Stimulated activated CD4-positive, alpha-beta T cell treated with anti-CD3 and anti-CD28 coated beads, Interleukin-15, amount 100 ng/mL, for 24 hours (primary cell): Measurements from ENCODE around the gene EN2.

ENCODE experiments used
- DNase-seq: peaks from one replicate; pipeline ENCODE4 v3.0.0-alpha.2; 2020

Gene EN2

DNA sequence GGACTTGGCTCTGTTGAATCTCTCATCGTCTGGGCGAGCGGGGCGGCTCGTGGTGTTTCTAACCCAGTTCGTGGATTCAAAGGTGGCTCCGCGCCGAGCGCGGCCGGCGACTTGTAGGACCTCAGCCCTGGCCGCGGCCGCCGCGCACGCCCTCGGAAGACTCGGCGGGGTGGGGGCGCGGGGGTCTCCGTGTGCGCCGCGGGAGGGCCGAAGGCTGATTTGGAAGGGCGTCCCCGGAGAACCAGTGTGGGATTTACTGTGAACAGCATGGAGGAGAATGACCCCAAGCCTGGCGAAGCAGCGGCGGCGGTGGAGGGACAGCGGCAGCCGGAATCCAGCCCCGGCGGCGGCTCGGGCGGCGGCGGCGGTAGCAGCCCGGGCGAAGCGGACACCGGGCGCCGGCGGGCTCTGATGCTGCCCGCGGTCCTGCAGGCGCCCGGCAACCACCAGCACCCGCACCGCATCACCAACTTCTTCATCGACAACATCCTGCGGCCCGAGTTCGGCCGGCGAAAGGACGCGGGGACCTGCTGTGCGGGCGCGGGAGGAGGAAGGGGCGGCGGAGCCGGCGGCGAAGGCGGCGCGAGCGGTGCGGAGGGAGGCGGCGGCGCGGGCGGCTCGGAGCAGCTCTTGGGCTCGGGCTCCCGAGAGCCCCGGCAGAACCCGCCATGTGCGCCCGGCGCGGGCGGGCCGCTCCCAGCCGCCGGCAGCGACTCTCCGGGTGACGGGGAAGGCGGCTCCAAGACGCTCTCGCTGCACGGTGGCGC lies at the start of gene EN2:
Gene EN2 (plus strand): TSS at position 19 of the 767 bp plus-strand sequence. CDS start 249 bp downstream, at position 268.
- peak; percentile 38 for DNase-seq

DNA sequence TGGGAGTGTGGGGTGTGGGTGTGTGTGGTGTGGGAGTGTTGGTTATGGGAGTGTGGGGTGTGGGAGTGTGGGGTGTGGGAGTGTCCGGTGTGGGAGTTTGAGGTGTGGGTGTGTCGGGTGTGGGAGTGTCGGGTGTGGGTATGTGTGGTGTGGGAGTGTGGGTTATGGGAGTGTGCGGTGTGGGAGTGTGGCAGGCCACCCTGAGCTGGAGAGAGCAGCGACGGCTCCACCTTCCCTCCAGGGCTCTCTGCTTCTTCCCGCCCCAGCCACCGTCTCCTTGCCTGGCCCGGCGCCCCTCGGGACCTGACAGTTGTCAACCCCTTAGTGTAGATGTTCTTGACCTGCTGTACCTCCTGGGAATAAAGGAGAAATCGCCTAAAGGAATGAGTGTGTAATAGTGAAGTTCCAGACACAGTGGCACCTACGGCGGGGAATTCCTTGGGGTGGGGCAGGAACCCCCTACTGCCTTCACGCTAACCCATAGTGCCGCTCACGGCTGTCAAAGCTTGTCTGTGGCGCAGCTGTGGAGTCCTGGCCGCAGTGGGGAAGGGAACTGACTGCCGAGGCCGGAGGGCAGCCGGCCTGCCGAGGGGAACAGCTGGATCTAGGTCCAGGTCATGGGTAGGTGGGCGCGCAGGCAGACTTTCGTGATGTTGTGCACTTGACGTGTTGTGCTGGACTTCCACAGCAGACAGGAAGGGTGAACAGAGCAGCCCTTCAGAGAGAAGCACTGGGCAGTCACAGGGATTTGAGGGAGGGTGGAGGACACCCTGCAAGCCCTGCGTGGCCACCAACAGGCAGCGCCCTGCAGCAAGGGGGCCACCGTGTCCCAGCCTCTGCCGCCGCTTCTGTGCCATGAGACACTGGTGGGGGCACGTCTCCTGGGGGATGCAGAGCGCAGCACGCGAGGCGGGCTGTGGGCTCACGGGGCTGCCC lies 49.0 kb upstream of the EN2 start:
- no peak for DNase-seq

DNA sequence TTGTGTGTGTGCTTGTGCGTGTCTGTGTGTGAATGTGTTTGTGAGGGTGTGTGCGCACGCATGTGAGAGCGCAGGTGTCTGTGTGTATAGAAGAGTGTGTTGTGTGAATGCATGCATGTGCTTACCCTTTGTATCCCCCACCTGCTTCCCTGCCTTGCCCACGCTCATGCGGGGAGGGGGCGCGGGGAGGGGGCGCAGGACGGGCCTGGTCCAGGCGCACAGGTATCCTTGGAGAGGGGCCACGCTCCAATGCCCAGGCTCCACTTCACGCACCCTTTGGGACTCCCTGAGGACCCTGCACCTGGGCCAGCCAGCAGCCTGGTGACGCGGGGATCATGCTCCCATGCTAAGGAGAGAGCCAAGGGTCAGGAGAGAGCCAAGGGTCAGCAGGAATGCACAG lies 47.9 kb upstream of the EN2 start:
- no peak for DNase-seq

DNA sequence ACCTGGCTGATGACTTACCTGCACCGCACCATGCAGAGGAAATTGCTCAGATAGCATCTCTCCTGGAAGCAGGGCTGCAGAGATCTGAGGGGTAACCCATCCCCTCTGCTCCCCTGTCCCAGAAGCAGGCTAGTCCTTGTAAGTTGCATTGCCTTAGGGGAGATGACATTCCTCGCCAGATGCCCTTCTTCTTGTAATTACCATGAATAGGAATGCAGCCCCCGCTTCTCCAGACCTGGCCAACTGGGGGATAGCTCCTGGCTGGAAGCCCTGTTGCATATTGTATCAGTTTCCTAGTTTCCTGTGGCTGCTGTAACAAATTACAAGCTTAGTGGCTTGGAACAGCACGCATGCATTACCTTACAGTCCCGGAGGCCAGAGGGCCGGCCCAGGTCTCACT lies 47.5 kb upstream of the EN2 start:
- no peak for DNase-seq

DNA sequence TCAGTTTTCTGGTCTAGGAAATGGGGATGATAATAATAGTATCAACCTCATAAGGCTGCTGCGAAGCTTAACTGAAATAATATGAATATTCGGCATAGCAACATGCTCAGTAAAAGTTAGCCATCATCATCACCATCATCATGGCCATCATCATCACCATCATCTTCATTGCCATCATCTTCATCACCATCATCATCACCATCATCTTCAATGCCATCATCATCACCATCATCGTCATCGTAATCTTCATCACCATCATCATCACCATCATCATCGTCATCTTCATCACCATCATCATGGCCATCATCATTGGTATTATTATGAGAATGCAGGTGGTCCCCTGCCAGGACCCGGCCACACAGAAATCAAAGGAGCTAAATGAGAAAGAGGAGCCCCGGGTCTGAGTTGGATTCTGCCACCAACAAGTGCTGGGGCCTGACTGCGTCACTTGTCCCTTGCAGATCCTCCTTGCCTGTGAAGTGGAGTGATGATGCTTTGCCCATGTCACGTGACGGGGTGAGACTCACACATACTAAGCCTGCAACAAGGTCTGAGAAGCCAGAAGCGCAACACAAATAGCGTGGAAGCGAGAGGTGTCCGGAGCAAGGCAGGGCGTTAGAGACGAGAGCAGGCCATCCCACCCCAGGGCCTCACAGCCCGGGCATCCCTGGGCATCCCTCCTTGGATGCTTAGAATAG lies 46.1 kb upstream of the EN2 start:
- no peak for DNase-seq

DNA sequence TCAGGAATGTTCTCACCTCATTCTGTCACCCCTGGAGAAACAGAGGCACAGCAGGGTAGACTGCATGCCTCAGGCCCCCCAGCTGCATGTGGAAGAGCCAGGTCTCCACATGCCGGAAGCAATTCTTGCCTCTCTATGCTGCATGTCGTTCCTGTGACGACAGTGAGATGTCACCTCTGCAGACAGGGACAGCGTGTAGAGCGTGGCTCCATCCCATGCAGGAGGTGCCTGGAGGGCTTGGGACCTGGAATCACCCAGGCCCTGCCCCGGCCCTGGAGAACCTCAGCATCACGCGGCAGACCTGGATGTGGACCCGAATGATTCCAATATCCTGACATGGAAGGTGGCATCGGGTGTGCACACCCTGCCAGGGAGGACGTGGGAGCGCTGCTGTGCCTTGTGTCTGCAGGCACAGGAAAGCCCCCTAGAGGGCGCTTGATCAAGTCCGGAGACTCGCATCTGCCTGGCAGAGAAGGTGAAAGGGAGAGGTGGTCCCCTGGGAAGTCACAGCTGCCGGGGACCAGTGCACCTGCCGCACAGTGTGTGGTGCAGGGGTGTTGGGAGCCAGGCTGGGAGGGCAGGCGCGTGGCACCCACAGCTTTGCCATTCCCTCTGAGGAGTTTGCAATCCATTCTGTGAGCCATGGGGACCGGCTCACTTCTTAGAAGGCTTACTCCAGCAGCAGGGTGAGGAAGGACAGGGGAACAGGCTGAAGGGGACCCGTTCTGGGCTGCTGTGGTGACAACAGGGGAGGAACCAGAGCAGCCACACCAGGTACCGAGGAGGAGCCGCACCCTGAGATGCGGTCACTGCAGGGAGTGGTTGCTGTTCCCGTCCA lies 45.3 kb upstream of the EN2 start:
- DNase-seq, result peak; percentile 78

DNA sequence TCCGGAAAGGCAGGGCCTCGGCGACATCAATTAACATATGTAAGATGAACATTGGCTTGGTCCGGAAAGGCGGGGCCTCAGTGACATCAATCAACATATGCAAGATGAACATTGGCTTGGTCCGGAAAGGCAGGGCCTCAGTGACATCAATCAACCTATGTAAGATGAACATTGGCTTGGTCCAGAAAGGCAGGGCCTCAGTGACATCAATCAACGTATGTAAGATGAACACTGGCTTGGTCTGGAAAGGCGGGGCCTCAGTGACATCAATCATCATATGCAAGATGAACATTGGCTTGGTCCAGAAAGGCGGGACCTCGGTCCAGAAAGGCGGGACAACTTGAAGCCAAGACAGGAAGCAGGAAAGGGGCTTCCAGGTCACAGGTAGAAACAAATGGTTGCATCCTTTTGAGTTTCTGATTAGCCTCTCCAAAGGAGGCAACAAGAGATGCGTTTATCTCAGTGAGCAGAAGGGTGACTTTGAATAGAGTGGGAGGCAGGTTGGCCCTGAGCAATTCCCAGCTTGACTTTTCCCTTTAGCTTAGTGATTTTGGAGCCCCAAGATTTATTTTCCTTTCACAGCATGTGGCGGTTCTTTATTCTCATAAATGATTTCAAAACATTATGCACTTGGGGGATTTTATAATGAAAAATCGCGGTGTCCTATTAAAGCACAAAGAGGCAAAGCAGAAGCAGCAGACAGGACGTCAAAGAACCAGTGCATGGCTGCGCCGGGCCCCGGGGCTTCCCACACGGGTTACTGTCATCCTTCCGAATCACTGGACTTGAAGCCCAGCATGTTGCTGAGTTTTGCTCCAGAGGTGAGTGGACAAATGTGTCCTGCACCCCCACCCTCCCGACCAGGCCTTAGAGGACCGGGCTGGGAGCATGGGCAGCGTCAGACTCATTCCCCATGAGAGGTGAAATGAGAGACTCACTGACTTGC lies 43.1 kb upstream of the EN2 start:
- no peak for DNase-seq

DNA sequence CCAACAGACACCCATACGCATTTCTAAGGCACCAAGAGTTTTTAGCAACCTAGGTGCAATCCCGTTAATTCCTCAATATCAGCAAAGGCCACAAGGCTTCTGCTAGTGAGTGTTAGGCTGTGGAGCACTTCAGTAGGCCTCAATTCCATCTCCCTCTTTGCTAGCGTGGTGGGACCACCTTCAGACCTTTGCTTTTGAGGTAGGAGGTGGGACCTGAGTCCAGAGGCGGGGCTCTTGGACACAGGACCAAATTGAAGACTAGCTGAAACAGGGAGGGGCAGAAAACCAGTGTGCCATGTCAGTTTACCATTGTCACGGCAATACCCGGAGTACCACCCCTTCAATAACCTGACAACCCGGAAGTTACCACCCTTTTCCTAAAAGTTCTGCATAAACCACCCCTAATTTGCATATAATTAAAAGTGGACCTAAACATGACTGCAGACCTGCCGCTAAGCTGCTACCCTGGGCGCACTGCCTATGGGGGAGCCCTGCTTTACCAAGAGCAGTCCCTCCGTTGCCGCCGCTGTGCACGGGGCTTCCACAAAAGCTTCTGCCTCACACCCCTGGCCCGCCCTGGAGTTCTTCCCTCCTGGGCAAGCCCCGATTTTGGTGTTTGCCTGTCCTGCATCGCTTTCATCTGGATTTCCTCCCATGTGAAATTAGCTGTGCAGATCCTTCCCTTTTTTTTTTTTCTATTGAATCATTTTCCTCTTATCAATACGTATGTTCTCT lies 41.1 kb upstream of the EN2 start:
- DNase-seq, result no peak

DNA sequence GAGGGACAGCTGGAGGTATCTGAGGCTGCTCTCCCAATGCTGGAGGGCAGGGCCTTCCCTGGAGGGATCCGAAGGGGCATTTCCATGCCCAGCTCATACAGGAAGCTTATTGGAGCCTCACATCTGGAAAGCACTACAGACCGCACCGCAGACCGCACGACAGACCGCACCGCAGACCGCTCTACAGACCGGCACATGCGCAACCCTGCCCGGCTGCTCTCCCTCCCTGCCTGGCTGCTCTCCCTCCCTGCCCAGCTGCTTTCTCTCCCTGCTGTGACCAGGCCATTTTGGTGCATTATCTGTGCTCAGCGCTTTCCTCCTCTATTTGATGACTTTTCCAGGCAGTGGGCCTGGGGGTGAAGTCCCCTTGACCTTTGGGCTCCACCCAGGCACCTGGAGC lies 39.6 kb upstream of the EN2 start:
- DNase-seq, result no peak

DNA sequence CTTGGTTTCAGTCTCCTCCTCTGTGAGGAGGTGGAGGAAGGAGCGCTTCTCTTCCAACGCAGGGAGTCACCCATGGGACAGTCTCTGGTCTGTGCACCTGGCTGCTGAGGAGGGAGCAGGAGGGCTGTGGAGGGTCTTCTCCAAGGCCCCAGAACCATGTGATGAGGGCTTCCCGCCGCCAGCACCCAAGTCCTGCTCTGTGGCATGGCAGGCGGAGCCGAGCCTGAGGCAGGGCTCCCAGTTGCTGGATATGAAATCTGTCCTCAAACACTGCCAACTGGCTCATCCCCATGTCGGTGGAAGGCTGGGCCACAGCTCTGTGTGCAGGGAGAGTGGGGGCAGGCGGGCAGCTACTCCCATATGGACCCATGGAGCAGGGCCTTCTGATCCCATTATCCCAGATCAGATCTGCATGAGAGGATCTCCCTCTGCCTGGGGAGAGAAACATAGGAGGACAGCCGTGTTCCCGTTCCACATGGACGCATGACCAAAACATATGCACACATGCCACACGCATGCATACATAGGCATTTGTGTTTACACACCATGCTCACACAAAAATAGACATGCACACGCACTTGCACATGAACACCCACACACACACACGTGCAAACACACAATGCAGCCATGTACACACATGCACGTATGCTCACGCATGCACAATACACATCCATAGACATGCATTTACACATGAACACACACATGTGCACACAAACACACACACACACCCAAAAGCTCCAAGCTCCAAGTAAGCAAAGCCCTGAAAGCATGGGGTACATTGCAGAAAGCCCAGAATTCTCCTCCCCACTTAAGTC lies 38.8 kb upstream of the EN2 start:
- DNase-seq, result no peak

DNA sequence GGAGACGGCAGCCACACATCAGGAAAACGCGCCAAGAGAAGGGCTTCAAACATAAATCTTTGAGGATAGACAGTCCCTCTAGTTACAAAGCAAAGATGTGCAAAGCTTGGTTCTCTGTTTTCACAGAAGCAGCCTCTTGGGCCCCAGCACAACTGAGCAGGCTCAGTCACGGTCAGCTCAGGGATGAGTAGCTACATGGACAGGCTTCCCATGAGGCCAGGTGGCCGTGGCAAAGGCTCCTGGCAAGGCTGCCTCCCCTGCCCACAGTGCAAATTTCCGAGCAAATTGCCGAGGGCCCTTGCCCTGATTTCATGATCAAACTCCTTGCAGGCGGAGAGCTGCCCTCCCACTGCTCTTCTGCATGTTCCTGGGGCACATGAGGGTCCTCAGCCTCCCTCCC lies 37.8 kb upstream of the EN2 start:
- no peak for DNase-seq

DNA sequence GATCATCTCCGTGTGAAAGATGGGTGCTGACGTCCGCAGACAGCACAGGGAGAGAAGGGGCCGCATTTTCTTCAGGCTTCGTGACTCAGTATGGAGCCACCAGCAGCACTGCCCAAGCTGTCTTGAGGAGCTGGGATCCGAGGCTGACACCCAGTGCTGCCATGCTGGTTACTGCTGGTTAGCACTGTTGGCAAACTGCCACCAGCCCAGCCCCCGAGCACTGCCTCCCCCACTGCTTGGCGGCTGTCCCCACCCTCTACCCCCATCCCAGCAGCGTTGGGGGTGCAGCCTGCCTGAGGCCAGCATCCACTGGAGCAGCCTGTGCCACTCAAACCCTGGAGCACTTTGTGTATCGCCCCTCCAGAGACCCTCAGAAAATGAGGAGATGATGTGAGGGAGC lies 35.8 kb upstream of the EN2 start:
- no peak for DNase-seq

DNA sequence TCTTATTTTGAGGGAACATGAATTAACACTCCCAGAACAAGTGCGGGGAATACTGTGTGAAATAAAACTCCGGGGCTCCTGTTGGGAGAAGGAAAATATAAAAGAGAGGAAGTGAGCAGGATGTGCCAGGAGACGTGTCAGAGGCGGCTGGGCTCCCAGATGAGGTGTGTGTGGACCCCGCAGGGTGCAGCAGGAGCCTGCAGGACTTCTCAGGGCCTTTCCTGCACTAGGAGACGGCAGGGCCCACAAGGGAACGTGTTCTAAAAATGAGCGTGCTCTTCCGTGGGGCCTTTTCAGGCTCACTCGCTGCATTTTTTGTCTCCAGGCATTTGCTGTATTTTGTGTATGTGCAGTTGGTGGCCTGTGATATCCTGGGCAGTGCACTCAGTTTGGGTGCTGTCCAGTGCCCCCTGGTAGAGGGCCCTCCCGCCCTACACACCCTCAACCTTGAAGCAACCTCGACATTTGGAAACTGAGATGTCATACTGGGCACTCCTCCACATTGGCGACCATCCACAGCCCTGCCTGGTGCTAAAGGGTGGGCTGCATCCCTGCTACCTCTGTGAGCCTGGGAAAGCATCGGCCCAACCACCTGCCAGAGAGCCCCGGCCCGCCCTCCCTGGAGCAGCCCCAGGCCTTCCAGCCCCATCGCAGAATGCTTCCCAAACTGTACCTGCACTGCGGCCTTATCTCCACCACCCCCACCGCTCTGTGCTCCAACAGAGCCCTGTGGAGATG lies 35.2 kb upstream of the EN2 start:
- DNase-seq, result no peak

DNA sequence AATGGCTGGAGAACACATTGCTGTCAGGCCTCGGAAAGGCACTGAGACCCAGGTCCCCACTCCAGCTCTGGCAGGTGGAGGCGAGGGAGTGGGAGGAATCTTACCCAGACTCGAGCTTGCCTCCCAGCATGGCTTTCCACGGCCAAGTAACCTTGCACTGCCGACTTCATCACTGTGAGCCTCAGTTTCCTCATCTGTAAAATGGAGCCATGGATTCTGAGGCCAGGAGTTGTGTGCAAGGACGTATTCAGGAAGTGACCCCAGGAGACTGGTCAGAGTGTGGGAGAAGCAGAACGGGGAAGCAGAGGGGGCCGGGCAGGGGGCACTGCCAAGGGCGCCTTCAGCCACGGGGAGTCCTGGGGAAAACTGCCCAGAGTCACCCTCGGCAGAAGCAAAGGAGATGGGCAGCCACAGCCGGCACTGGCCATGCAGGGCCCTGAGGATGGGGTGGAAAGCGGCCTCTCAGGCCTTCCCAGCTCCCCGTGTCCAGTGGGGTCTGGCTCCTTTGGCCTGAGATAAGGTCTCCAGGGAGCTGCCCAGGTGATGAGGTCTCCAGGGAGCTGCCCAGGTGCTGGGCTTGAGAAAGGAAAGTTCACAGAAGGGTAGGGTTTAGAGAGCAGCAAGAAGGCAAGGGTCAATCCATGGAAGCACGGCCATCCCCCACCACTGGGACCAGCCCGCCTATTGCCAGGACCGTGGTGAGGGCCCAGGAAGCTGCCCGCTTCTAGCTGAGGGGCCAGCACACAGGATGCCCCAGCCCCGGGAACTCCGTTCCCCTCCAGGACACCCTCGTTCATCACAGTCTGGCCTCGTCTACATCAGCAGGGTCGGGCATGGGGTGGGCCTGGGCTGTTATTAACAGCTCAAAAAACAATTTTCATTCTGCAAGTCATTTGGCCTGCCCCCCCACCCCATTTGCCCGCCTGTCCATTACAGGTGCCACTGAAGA lies 34.3 kb upstream of the EN2 start:
- no peak for DNase-seq

DNA sequence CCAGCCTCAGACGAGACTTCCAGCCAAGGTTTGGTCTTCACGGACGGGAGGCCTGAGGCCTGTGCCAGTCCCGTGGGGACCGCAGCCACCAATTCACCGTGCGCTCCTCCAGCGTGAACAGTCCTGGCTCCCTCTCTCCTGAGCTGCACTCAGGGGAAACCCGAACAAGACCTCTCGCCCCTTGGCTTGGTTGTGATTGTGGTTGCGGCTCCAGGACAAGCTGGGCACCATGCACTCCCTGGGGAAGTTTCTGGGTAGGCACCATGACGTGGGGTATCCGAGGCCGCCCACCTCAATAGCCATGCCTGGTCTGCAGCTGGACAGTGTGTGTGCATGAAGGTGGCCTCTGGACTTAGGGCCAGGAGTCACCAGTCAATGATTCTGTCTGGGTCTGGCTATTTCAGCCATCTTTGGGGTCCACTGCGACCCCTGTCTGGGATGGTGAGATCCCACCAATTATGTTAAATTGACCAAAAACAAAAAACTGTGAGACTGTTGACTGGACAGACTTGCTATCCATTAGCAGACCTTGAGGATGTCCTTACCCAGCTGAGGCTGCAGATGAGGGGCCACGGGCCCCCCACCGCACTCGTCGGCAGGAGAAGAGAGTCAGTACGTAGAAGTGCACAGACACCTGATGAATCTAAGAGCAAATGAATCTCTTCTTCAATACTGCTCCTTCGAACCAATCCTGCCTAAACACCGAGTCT lies 33.5 kb upstream of the EN2 start:
- no peak for DNase-seq

DNA sequence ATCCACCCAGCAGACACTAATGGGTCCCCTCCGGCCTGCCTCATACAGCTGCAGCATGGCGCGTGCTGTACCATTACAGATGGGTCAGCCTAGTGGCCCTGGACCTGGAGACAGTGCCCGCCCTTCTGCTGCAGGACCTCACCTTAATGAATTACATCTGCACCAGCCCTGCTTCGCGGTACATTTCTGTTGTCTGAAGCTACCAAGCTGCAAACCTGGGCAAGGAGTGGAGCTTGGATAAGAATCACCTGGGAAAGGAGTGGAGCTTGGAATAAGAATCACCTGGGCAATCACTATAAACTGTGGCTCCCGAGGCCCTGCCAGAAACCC lies 33.0 kb upstream of the EN2 start:
- DNase-seq, result no peak

DNA sequence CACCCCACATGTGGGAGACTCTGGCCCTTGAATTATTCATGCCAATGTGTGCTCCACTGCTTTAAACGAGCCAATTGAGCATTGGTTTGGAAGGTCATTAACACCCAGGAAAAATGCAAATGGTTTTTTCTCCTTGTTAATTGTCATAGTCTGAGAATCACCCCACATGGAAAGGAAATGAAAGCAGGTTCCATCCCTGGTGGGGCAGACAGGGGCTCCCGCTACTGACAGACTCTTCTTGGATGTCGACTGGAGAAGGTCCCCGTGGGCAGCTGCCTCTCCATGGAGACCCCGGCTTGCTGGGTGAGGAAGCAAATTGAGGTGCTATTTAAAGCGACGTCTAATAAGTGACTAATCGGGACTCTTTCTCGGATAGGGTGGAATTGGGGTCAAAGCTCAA lies 32.0 kb upstream of the EN2 start:
- no peak for DNase-seq
